GM18867 (cell line): Measurements from ENCODE around the gene TESMIN.

Source experiments
- ATAC-seq: cut with Tn5 transposase; IDR thresholded peaks from one replicate; pipeline ENCODE4 v1.9.1; 2021; ENCODE audit warnings: mild to moderate bottlenecking, moderate library complexity; ENCODE audit not compliant: unreplicated experiment

Gene TESMIN

DNA sequence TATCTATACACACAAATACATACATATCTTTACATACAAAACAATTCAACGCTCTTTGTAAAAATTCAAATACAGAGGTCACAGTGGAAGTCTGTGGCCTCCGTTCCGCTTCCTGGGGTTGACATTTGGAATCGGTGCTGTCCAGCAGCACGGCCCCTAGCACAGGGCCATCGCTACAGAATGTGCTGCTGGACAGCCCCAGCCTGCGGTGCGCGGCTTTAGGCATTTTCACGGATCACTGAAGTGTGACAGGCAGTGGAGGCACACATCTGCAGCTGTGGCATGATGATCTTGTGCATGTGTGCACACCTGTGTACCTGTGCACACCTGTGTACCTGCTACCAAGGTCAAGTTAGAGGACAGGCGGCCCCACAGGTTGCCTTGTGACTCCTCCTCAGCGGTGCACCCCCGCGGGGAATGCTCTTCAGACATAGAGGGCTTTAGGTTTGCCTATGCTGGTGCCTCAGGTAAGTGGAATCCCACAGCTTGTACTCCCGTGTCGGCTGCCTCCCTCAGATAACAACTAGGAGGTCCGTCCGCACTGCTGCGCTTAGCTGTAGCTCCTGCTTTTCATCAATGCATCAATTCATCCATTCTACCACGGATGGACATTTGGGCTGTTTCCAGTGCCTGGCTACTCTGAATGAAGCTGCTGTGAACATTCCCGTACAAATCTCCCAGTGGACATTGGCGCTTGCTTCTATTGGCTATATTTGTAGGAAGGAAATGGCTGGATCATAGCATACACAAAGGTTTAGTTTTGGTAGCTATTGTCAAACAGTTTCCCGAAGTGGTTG, 37.1 kb downstream of the TESMIN start:
- ATAC-seq = no peak

DNA sequence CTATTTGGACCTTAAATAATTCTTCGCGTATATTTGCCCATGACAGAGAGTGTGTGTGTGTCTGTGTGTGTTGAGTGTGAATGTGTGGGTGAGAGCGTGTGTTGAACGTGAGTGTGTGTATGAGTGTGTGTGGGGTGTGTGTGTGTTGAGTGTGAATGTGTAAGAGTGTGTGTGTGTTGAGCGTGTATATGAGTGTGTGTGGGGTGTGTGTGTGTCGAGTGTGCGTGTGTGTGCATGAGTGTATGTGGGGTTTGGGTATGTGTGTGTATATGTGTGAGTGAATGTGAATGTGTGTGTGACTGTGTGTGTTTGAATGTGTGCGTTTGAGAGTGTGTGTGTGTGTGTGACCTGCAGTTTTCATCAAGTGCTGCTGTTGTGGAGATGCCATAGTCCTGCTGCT, 40.2 kb downstream of the TESMIN start:
- ATAC-seq = no peak

DNA sequence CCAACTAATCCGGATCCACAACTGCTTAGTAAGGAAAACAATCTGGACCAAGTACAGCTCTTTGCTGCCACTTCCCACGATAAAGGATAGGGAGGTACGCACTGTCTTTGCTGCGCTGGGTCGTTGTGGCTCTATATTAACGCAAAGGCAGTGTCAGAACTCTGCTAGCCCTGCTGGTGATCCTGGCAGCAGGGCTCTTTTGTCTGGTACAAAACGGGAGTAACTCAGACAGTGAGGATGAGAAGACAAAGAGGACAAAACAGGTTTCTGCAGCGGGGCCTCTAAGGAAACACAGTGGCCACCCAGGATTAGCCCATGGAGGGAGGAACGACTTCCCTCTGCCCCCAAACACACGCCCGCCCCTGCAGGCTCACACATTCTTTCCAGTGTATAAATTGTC, 40.9 kb downstream of the TESMIN start:
- ATAC-seq = no peak

DNA sequence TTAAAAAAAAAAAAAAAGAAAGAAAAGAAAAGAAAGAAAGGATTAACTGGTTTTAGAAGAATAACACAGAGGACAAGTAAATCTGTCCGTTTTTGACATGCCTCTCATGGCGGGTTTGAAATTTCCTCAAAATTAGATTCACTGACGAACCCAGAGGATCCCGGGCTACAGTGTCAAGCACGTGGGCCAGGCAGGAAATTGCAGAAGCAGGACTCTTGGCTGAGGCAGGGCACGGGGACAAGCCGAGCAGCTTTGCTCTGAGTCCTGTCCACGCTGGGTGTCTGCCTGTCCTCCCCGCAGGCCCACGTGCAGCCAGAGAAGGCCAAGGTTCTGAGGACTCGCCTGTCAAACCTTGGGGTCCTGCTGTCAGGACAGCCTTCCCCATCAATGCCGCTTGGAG, 42.3 kb downstream of the TESMIN start:
- no peak for ATAC-seq

DNA sequence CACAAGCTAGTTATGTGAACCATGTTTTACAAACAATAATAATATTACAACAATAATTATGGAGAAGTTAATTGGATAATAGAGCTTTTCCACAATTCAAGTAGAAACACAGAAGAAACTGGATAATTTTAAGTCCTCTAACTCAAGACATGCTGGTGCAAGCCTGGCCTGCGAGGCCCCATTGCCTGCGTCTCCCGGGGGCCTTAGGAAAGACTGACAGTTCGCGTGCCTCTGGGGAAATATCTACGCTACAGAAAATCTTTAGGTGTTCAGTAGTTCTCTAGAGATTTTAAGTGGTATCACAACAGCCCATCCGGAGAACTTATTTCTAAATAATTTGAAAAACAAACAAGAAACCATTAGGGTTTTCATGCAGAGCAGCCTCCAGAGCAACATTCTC, 43.8 kb downstream of the TESMIN start:
- no peak for ATAC-seq

DNA sequence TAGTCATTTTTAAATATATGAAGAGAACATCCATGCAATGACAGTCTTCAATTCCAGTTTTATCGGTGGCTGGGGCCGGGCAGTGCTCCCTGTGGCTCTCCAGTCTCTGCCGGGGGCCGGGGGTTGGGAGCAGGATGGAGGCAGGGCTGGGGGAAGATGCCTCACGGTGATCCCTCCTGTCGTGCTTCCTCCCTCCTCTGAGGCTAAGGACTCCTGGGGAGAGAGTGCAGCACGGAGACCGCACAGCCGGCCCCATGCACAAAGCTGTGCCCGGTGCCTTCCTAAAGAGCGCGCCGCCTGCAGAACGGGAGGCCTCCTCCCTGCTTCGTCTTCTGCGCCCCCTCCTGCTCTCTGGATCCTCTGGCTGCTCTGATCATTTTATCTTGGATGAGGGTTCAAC, 46.4 kb downstream of the TESMIN start:
- no peak for ATAC-seq

DNA sequence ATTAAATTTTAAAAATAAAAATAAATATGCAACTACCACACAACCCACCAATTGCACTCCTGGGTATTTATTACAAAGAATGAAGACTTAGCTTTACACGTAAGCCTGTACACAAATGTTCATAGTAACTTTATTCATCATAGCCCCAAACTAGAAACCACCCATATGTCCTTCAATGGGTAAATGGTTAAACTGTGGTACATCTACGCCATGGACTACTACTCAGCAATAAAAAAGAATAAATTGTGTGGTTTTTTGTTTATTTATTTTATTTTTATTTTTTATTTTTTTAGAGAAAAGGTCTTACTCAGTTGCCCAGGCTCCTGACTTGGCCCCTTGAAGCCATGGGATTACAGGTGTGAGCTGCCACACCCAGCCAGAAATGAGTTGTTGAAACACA, 52.3 kb downstream of the TESMIN start:
- no peak for ATAC-seq

DNA sequence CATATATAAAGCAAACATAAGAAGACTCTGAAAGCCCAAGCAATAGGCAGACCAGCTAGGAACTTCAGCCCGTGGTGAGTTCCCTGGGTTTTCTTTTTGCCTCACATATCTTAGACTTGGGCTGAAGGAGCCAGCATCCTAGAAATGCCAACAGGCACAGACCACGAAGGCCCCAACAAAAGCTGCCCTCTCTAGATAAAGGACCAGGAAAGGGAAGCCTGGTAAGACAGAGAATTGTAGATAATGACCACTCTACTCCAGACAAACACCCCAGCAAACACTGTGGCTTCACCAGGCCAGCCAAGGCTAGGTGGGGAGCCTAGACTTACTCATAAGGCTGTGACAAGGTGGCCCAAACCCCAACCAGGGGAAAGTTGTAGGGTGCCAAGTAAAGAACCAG, 55.8 kb downstream of the TESMIN start:
- ATAC-seq = no peak

DNA sequence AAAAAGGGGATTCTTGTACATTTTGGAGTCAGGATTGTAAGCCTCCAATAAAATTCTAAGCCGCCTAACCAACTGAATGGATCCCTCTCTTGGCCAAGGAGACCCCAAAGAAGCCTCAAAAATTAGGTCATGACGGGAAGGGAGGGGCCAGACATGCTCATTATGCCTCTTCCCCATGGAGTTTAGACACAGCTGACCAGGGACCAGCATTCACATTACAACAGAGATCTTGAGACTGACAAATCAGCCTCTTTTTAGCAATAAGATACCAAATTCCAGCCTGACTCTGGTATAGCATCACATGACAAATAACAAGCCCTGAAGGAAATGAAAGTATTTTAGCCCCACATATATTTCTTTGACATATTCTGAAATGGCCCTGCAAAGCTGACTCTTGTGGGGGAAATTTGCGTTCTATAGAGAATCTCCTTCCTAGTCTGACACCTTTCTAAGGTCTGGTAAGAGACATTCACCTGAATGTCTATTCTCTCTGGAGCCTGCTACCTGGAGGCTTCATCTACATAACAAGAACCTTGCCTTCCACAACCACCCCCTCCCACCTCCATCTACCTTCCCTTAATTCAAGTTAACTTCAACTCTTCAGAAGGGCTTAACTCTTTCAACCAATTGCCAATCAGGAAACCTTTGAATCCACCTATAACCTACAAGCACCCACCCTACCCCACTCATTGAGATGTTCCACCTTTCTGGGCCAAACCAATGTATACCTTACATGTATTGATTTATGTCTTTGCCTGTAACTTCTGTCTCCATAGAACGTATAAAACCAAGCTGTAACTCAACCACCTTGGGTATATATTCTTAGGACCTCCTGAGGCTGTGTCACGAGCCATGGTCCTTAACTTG, 56.7 kb downstream of the TESMIN start:
- ATAC-seq = no peak

DNA sequence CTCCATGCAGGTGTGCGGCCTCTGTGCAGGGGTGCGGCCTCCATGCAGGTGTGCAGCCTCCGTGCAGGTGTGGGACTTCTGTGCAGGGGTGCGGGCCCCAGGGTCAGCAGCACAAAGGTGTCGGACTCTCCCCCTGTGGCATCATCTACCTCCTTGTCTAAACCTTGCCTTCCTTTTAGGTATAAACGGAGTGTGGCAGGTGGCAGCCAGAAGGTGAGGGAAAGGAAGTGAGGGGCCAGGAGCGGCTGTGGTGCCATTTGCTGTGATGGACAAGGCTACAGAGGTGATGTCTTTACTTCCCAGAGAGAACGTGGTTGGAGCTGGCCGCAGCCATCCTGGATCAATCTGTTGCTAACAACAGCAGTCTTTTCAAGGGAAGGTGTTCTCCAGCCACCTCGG, 57.8 kb downstream of the TESMIN start:
- no peak for ATAC-seq

DNA sequence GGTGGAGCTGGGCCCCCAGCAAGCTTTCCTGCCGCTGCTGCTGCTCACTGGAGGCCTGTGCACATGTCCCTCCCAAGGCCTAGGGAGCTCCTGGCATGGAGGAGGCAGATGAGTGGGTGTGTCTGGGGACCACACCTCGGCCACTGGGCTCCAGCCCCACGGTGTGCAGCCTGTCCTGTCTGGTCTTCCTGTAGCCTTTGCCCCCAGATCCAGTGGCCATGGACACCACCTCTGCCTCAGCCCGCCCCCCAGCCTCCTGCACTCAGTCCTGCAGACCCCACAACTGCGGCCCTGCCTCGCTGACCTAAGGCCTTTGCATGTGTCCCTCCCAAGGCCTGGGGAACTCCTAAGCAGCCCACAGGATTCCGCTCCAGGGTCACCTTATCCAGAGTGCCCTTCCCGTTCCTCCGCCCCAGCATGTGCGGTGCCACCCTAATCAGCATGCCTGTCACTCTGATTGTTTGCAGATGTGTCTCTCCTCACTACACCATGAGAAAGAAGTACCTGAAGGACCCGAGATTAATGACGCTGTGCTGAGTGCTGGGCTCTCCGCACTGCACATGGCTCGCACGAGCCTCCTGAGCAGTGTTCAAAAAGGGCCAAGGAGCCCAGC, 58.3 kb downstream of the TESMIN start:
- ATAC-seq = no peak

DNA sequence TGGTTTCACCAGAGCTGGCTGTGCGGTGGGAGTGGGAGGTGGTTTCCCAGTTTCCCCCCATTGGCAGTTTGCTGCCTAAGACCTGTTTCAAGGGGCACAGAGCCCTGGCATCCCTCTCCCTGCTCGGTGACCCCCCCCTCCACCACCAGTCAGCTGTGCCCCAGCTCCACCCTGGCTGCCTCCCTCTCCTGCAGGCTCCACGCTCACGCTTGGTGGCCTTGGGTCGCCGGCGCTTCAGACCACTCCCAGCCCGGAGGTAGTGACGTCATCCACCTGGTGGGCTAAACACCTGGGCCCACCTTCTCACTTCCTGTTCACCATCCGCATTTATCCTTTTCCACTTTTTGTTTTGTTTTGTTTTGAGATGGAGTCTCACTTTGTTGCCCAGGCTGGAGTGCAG, 59.2 kb downstream of the TESMIN start:
- ATAC-seq = no peak

DNA sequence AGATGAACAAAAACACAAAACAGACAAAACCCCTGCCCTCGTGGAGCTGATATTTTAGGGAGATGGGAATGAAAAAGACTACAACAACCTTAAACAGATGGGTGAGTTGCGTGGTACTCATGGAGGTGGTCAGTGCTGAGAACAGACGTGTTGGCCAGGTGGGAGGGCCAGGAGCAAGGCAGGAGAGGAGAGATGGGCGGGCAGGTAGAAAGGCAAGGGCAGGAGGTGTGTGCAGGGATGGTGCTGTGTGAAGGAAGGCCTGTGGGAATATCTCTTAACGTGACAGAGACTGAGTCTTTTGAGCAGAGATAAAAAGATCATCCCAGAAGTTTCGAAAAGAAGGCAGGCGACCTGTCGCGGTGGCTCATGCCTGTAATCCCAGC, 59.9 kb downstream of the TESMIN start:
- no peak for ATAC-seq

DNA sequence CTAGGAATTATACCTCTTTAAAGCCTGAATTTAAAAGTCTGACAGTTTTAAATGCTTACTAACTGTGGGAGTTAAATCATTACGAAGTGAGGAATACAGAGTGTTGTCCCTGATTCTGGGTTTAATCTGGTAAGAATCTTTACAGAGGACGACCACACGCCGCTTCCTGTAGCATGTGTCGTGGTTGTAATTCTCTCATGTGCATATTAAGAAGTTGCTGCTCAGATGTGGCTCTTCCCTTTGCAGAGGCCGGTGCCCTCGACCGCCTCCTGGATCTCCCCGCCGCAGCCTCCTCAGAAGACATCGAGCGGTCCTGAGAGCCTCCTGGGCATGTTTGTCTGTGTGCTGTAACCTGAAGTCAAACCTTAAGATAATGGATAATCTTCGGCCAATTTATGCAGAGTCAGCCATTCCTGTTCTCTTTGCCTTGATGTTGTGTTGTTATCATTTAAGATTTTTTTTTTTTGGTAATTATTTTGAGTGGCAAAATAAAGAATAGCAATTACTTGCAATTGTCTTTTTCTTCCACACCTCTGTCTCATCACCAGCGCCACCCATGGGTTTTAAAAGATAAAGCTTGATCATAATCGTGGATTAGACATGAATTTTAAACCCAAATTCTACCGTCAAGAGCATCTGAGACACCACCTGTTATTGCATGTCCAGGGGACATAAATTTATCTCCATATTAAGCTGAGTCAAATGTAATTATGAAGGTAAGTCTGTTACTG, 60.5 kb downstream of the TESMIN start:
- no peak for ATAC-seq

DNA sequence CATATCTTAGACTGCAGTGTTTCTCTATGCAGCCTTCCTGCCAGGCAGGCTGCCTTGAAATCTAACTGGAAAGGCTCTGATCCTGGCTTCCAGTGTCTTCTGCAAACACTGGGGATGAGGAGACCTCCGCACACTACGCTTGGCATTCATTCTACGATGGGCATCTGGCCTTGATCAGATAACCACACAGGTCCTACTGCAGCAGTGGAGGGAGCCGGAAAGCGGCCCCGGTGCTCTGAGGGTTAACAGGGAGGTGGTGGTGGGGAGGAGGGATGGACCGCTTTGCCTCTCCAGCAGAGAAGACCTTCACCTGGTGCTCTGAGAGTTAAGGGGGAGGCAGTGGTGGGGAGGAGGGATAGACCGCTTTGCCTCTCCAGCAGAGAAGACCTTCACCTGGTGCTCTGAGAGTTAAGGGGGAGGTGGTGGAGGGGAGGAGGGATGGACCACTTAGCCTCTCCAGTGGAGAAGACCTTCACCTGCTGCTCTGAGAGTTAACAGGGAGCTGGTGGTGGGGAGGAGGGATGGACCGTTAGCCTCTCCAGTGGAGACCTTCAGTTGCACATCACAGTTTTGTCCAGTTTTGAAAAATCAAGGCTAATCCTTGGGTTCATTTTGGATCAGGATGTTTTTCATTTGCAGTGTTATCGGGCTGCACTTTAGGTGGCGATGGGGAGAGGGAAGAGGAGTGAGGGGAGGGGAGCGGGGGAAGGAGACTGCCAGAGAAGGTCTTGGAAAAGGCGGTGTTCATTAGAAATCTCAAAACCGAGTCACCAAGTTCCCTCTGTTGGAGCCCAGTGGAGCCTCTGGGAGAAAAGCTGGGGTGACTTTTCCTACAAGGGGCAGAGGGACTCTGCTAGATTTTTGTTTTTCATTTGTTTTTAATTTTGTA, 61.3 kb downstream of the TESMIN start:
- no peak for ATAC-seq

DNA sequence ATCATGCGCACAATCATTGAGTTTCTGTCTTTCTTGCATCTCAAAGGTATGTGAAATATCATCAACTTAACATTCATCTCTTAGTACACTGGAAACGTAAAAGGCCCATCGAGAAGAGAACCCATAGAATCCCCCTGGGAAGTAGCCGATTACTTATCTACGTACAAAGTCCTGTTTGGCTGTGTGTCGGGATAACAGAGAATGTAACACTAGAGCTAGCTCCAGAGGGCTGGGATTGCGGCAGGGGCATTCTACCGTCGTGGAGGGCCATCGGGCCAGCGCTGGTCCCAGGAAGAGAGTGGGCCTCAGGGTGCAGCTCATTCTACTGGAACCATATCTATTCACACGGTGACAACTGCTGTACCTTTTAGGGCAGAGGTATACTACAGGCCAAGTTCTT, 62.4 kb downstream of the TESMIN start:
- ATAC-seq = no peak

DNA sequence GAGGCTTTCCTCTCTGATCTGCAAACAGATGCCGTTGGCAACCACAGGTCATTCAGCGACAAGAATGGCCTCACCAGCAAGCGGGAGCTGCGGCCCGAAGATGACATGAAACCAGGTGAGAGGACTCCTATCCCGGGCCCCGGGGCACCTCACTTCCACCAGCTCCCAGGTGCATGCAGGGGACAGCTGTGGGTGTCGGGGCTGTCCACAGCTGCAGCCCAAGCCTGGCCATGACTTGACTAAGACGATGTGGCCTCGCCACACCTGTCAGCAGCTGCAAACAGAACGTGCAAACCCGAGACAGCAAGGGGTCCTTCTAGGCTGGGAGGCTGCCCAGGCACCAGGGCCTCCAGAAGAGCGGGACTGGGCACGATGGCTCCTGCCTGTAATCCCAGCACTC, 63.3 kb downstream of the TESMIN start:
- ATAC-seq = no peak

DNA sequence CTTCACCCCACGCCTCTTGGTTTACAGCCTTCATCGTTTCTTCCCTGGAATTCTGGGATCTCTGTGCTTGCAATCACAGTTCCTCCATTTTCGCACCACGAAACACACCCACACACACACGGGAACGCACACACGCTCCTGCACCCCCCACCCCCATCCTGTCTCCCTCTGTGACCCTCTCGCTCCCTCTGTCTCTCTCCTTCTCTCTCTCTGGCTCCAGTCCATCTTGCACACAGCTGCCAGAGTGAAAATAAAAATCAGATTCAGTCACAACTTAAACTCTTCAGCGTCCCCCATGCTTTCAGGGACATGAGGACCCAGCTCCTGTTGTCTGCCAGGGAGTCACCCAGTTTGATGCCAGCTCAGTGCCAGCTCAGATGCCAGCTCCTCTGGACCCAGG, 64.0 kb downstream of the TESMIN start:
- ATAC-seq = no peak

DNA sequence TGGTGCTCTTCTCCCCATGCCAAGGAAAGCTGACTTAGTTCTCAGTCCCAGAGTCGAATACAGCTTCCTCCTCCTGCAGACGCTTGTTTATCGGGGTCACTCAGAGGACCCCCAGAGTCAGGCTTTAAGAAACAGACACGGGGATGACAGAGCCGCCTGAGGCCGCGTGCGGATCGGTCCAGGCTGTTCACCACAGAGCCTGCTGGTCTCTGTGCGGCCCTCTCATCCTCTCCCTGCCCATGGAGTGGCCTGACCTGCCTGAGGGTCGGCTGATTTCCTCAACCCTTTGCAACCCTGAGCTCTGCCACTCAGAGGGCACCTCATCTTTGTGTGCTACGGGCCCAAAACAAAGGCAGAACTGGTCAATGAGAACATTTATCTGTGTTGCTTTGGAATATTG, 64.8 kb downstream of the TESMIN start:
- ATAC-seq = no peak

DNA sequence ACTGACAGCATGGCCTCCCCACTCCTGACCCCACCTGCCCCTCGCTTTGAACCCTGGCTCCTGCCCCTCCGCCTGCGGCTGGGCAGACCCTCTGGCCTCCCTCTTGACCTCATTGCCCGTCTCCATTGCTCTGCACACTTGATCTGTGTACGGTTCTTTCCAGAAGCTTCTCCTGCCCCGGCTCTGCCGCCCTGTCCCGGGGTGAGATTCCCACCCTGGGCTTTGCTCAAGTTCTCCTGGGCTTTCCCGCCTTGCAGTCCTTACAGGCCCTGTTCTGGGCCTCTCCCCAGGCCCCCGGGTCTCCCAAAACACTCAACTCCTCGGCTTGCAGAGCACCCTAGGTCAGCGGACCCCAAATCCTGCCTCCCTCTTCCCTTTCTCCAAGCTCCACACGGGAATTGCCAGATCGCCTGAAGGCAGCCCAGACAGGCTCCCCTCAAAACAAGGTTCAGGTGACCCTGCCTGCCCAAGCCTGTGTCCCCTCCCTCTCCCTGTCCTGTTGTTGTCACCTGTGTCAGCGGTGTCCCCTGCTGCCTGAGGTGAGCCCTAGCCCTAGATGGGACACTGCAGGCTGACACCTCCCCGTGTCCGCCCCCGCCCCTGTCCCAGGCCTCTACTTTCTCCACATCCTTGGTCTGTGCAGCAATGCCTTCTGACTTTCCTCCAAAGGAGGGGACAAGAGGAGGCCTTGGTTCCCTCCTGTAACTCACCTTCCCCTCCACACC, 65.5 kb downstream of the TESMIN start:
- ATAC-seq = no peak
